GM20000 (cell line): ENCODE data around the gene TIAM1.
"Not testable (repeated sequence)": the region's sequence is repeated elsewhere in the genome, so short reads cannot be mapped to it uniquely, and the experiment has no call there.

Source experiments
- DNase-seq: peaks from one replicate; pipeline ENCODE4 v3.0.0; 2012; ENCODE audit warnings: low spot score
- CTCF ChIP-seq: IDR thresholded peaks from 2 replicates; pipeline ENCODE4 v1.5.1; 2012; ENCODE audit warnings: mild to moderate bottlenecking, control low read depth; ENCODE audit errors: extremely low read depth, missing control alignments

The TIAM1 gene

DNA sequence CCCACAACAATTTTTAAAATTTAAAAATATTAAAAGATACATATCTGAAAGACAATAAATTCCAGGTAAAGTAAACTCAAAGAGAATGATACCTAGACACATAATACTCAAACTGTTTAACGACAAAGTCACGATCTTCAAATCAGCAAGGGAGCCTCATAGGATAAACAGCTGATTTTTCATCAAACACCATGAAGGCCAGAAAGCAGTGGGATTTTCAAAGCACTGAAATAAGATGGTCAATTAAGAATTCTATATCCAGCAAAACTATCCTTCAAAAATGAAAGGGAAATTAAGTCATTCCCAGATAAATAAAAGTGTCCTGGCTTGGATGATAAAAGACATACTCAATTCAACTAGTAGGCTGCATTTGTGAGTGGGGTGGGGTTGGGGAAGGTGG is 100.5 kb downstream of the TIAM1 start:
- no peak for TF ChIP-seq CTCF
- DNase-seq = no peak

DNA sequence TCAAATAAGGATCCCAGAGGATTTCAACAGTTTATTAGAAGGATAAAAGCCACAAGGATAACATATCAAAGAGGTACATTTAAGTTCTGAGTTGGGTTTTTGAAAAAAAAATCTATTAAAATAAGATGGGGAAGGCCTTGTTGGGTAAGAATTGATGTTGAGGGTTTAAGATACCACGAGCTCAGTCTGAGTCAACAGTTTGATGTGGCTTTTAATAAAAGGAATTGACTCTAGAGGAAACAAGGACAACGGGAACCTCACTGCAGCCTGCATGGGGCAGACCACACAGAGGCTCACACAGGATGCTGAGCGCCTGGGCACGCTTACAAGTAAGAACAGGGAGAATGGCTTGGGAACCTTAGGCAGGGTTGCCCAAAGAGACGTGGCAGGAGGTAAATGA is 107.5 kb downstream of the TIAM1 start:
- no peak for TF ChIP-seq CTCF
- no peak for DNase-seq

DNA sequence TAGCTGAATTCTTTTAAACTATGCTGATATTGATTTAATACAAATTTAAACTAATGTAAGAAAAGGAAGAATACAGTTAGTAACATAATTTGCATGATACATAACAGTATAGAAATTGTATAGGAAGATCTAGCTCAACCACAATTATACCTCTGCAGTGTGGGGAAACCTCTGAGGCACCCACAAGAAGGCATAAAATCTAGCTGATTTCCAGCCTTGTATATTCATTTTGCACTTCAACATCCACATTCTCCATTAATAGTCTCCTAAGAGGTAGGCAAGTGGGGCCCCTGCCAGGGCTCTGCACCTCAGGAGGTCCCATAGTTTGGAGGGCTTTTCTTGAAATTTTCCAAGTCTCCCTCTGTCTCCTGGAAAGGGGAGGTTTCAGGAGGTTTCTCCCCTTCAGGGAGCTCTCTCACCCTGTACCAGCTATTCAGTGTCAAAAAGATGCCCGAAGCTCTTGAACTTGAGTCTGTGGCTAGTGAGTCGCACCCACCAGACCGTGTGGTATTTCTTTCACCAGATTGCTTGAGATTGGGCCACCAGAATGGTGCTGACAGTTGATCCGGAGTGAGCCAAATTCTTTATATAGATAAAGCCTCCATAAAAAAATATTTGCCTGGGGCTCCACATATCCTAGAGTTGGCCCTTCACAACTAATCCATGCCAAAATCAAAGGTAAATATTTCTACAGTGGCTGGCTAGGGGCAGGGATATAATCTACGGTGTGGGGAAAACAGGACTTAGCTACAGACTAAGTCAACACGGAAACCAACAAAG is 108.2 kb downstream of the TIAM1 start:
- DNase-seq = no peak

DNA sequence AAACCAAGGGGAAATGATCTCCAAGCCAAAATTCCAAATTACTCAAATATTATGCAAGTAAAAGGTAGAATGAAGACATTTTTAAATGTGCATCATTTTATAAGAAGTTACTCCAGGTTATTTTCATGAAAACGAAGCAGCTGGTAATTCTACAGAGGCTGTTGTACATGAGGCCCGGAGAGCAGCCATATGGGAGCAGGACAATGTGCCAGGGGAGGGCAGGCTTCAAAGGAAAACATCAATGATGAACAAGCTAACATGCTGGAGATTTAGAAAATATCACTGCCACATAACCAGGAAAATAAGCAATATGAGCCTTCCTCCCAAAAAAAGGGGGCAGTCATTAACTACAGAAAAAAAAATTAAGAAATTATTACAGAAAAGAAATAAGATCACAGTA is 109.1 kb downstream of the TIAM1 start:
- no peak for DNase-seq
- no peak for TF ChIP-seq CTCF

More for the DNA sequence above, 108.2 kb downstream of the TIAM1 start:
- TF ChIP-seq CTCF = no peak

GRCh38 chr21:31233711-31234110 is 110.3 kb downstream of the TIAM1 start:
- DNase-seq = no peak
- TF ChIP-seq CTCF = no peak

GRCh38 chr21:31232344-31232743 is 111.7 kb downstream of the TIAM1 start:
- TF ChIP-seq CTCF = no peak
- no peak for DNase-seq

DNA sequence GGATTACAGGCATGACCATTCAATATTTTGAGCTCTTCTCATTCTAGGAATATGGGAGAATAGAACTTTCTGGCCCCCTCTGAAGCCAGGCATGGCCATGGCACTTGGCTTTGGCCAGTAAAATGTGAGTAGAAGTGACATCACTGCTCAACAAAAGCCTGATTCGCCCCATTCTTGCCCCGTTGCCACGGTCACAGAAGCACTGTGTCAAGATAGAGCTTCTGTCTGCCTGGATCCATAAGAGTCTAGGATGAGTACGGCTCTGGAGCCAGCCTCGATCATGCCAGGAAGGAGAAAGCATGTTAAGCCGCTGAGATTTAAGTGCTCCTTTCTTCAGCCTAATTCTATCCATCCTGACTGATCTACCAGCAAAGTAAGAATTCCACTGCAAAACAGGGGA is 113.1 kb downstream of the TIAM1 start:
- TF ChIP-seq CTCF = no peak

DNA sequence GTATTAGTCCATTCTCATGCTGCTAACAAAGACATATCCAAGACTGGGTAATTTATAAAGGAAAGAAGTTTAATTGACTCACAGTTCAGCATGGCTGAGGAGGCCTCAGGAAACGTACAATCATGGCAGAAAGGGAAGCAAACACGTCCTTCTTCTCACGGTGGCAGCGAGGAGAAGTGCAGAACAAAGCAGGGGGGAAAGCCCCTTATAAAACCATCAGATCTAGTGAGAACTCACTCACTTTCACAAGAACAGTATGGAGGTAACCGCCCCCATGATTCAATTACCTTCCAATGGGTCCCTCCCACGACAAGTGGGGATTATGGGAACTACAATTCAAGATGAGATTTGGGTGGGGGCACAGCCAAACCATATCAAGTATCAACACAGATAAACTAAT is 115.3 kb downstream of the TIAM1 start:
- not testable (repeated sequence) for DNase-seq

More for the DNA sequence above, 113.1 kb downstream of the TIAM1 start:
- no peak for DNase-seq
